Hematopoietic multipotent progenitor cell treated with erythropoietin and hydrocortisone succinate and interleukin-3 and kit ligand, for 17 days (in vitro differentiated cells): Measurements from ENCODE around the gene KCNS3.
A peak's percentile ranks its signal among the peaks of the same experiment; 100 is the strongest.

Experiments
- DNase-seq: peaks from one replicate; pipeline ENCODE4 v3.0.0-alpha.2; 2015; ENCODE audit warnings: low spot score

Gene KCNS3, protein sequence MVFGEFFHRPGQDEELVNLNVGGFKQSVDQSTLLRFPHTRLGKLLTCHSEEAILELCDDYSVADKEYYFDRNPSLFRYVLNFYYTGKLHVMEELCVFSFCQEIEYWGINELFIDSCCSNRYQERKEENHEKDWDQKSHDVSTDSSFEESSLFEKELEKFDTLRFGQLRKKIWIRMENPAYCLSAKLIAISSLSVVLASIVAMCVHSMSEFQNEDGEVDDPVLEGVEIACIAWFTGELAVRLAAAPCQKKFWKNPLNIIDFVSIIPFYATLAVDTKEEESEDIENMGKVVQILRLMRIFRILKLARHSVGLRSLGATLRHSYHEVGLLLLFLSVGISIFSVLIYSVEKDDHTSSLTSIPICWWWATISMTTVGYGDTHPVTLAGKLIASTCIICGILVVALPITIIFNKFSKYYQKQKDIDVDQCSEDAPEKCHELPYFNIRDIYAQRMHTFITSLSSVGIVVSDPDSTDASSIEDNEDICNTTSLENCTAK

DNA sequence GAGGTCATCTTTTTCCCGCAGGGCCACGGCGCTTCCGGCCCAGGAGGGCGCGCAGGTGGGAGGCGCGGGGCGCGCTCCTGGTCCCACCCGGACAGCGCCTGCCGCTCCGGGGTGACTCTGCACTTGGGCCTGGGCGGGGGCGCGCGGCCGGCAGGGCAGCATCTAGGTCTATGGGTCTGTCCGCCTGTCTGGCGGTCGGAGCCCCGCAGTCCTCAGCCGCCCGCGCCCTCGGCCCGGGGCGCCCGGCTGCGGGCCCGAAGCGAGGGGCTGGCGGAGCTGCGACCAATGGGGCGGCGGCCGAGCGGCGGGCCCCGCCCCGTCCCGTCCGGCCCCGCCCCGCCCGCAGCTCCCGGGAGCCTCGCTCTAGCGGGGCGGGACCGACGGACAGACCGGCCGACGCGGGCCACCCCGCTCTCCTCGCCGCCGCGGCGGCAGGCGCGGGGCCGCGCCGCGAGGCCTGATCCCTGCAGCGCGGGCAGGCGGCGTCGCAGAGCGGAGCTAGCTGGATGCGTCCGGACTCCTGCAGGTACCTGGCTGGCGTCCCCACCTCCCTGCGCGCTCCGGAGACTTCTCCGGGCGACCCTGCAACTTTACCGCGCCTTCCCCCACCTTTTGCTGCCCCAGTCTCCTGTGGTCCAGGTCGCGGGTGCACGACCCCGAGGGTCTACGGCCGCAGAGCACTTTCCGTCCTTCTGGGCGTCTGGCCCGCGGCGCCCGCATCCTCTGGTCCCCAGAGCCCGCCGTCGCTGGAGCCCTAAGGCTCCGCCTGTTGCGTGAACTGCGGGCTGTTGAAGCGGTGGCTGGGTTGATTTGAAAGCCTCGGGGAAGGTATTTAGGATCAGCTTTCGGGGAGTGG, at the start of gene KCNS3:
Gene KCNS3 (plus strand): TSS at position 387 of the 856 bp plus-strand sequence. CDS start 52,342 bp downstream, outside the sequence.
- DNase-seq = no peak

- DNase-seq = peak; percentile 33
Observed at GRCh38 chr2:17830053-17831034, 48.1 kb upstream of the KCNS3 start.

- DNase-seq = no peak
Observed at GRCh38 chr2:17835516-17835915, 43.0 kb upstream of the KCNS3 start.

- no peak for DNase-seq
Observed at GRCh38 chr2:17839959-17840358, 38.5 kb upstream of the KCNS3 start.

- DNase-seq = no peak
Observed at GRCh38 chr2:17843457-17843856, 35.0 kb upstream of the KCNS3 start.

DNA sequence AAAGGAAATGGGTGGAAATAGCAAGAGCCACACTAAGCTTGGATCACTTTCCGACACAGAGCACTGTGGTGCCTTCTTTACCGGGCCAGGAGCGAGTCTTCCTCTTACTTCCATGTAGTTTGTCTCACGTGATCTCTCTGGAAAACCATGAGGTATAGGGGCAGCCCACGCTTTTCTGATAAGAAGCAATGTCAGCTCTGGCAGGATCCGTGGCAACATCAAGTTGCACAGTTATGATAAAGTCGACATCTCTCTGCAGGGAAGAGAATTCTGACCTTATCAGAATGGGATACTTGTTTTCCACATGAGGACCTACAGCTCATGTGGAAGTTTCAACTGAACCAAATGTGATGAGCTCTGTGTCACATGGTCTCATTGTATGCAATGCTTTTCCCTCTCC, 32.7 kb upstream of the KCNS3 start:
- no peak for DNase-seq

DNA sequence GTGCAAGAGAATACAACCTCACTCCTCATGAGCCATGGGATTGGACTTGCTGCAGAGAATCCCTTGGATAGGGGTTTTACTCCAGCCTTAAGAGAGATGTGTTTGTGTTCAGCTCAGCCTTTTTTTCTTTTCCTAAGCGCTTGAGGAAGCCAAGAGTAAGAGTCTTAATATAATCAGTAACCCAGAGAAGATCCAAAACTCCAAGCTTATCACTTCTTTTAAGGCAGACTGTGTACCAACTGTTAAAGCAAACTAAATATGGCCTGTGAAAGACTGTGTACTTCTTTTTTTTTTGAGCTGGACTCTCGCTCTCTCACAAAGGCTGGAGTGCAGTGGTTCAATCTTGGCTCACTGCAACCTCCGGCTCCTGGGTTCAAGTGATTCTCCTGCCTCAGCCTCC, 31.8 kb upstream of the KCNS3 start:
- no peak for DNase-seq

DNA sequence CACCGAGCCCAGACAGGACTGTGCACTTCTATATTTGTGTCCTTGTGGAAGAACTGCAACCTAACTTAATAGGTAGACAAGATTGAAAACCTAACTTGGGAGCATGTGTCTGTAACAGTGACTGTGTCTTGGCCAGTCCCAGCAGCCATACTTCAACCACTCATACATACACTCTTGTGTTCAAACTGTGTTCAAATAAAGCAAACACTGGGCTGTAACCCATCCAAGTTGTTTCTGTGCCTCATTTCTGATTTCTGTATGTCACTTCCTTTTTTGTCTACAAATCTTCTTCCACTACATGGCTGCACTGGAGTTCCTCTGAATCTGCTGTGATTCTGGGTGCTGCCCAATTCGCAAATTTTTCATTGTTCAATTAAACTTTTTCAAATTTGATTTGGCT, 31.2 kb upstream of the KCNS3 start:
- DNase-seq = no peak

DNA sequence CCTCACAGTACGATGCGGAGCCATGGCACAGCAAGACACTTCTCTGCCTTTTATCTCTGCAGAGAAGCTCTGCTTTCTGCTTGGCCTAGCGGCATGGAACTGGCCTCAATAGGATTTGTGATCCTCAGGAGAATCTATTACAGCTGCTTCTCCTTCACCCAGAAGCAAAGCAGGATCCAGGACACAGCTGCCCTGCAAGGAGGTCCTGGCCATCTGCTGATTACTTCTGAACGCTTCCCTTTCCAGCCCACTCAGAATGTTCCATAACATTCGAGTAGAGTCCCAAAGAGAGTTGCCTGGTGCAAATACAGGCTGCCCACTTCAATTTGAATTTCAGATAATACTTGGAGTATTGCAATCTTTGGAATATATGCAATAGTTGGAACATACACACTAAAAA, 29.2 kb upstream of the KCNS3 start:
- DNase-seq = no peak

DNA sequence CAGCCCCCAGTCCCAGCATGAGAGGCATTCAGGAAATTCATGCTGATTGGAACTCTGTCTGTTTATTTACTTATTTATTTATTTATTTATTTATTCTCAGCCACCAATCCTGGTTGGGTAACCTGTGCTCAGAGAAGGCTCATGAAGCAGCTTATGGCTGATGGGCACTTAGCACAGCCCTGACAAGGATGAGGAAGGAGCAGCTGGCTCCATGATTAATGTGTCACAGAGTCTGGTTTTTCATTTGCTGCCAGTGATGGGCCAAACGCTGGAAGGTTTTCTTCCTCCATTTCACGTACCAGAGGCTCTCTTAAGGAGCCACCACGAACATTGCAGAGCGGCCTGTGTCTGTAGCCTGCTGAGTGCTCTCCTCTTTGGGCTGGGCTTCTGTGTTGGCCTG, 28.3 kb upstream of the KCNS3 start:
- no peak for DNase-seq

- DNase-seq = no peak
Observed at GRCh38 chr2:17851731-17852585, 26.5 kb upstream of the KCNS3 start.

DNA sequence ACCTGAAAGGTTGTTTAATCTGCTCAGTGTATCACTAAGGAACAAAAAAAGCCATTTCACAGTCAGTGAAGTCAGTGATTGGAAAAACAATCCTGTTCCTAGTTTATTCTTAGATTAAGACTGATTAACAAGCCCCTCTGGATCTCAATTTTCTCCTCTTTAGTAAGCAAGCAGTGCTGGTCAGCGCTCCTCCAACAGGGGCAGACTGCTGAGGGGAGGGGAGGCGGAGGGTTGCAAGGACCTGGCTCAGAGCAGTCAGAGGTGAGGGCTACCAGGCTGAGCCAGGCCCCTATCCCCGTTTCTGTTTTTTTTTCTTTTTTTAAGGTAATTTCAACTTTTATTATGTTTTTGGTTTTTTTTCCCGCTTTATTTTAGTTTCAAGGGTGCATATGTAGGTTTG, 24.7 kb upstream of the KCNS3 start:
- DNase-seq = no peak

- no peak for DNase-seq
Observed at GRCh38 chr2:17857021-17857420, 21.4 kb upstream of the KCNS3 start.

DNA sequence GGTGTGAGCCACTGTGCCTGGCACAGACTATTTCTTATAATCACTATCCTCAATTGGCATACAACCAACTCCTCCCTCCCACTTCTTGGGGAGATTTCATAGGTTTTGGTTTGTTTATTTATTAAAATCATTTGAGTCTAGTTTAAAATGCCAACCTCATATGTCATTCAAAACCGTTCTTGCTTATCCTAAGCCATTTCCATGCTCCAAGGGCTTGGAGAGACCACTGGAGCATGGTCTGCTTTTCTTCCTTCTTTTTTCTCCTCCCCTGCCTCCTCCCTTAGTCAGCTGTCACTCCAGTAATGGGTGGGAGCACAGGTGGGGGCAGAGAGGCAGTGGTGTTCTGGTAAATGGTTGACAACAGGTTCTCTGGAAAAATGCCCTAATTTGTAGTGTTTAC, 20.4 kb upstream of the KCNS3 start:
- DNase-seq = no peak

DNA sequence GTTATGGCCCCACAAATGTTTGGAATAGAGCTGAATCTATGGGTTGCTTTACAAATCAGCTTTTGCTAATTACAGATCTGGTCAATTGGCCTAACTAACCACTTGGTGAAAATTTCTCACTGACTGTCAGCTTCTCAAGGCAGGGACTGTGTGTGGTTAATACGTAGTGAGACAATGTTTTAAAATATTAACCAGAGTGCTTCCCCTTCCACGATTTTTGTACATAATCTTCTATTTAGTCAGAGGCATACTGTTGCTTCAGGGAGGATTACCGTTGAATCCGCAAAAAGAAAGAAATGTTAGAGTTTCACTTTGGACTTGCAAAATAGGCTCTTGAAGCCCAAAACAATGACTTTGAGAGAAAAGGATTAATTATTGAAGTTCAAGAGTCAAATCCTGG, 14.9 kb upstream of the KCNS3 start:
- no peak for DNase-seq

GRCh38 chr2:17864676-17865075, 13.8 kb upstream of the KCNS3 start:
- DNase-seq = no peak

GRCh38 chr2:17867133-17867532, 11.3 kb upstream of the KCNS3 start:
- no peak for DNase-seq

- DNase-seq = no peak
Observed at GRCh38 chr2:17869128-17869527, 9.3 kb upstream of the KCNS3 start.

DNA sequence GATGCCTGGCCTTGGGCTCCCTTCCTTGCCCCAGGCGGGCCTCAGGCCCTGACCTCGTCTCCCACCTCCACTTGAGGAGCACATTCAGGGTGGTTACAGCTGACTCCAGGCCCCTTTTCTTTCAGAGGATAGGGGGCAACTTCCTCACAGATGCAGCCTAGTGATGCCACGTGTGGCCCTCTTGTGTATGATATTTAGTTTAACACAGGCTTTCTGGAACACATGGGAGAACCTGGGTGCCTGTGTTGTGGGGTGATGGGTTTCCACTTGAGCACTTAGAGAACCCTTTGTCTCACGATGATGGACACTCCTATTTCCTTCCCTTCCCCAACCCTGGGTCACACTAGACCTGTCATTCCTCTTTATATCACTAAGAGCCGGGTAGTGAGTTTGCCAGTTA, 6.8 kb upstream of the KCNS3 start:
- DNase-seq = no peak

- DNase-seq = no peak
Observed at GRCh38 chr2:17873021-17873420, 5.4 kb upstream of the KCNS3 start.

DNA sequence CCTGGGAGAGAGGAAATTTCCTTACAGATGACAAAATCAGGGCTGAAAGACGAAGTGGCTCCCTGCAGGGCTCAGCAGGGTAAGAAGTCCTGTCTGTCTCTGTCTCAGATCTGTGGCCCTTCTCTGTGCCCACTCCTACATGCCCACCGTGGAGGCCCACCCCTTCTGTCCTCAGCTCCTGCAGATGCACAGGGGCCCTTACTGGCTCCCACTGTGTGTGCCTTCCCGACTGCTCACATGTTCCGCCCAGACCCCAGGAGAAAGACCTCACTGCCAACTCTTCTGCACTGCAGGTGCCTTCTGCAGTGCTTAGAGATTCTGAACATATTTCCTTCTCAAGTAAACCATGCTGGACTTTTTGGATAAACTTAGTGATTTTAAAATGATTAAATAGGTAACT, 1.9 kb upstream of the KCNS3 start:
- DNase-seq = no peak
